ENCODE data around the gene ADGRV1.

DNA sequence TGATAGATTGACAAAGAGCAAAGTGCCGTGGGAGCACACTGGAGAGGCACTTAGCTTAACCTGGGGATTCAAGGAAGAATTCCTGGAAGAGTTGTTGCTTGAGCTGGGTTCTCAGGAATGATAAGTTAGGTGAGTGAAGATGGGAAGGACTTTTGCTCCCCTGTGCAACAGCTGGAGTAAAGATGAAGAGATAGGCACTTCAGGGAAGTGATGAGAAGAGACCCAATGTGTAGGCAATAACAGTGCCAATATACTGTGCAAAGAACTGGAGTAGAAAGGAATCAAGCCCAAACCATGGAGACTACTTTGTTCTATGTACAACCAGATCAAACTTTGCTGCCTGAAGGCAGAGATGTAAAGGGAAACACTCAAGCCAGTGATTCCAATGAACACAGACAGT, 92.2 kb downstream of the ADGRV1 start:
- TF ChIP-seq, protein P1, sequence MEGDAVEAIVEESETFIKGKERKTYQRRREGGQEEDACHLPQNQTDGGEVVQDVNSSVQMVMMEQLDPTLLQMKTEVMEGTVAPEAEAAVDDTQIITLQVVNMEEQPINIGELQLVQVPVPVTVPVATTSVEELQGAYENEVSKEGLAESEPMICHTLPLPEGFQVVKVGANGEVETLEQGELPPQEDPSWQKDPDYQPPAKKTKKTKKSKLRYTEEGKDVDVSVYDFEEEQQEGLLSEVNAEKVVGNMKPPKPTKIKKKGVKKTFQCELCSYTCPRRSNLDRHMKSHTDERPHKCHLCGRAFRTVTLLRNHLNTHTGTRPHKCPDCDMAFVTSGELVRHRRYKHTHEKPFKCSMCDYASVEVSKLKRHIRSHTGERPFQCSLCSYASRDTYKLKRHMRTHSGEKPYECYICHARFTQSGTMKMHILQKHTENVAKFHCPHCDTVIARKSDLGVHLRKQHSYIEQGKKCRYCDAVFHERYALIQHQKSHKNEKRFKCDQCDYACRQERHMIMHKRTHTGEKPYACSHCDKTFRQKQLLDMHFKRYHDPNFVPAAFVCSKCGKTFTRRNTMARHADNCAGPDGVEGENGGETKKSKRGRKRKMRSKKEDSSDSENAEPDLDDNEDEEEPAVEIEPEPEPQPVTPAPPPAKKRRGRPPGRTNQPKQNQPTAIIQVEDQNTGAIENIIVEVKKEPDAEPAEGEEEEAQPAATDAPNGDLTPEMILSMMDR (IDR thresholded peaks at IDR 0.05): no peak
- TF ChIP-seq POLR2A (IDR thresholded peaks at IDR 0.05): no peak
